ENCODE data around the gene TMEM63A. TPM values are rescaled to one million over a fixed set of nuclear protein-coding genes. Genes with fewer than 3 reads are reported as not detected.

The TMEM63A gene
- total RNA-seq, 3 donors from 2014 or later (not counting 1 experiment from before 2014, with no cell fraction given) = 101 to 166 (median 113) TPM

DNA sequence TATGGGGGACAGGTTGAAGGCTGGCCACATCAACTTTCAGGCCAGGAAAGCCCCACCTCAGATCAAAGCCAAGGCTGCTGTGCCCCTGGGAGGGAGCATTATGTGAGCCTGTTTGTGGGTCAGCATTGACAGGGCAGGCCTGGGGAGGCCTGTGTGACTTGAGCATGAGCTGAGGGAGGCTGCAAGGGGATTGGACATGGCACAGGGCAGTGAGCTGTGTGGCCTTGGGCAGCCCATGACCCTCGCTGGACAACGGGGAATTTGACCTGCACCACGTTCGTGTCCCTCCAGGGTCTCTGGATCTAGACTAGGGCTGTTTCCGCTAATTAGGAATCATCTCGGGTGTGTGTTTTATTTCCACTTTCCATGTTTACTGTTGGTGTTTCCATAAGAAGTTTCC, 24.3 kb upstream of the TMEM63A start:
- ATAC-seq (no peak), DNase-seq (no peak)
- WGBS (ENCODE audit: insufficient coverage) = 92% methylated on average over 6 of the region's 6 CpGs
- no peak overlapping the region for H3K4me3 Mint-ChIP-seq
- H3K9me3 Mint-ChIP-seq = no peaks in the 10 kb centered on the region
- intact Hi-C loops (cut with micrococcal nuclease) = no loop called here
- H3K27me3 ChIP-seq (ENCODE audit: control insufficient read depth, insufficient read depth, low read length) = no peaks in the 10 kb centered on the region
- no peak overlapping the region for H3K27ac Mint-ChIP-seq
- no peak overlapping the region for H3K27ac ChIP-seq (ENCODE audit: low read length)
- peaks cover 5% of the 10 kb centered on the region in 2 donors for H3K4me1 Mint-ChIP-seq
- H3K9me3 ChIP-seq (ENCODE audit: control insufficient read depth, insufficient read depth, low read length) = no peaks in the 10 kb centered on the region
- peaks cover 9% of the 10 kb centered on the region for H3K4me1 ChIP-seq (ENCODE audit: control insufficient read depth, insufficient read depth, low read length)
- no peak overlapping the region for H3K4me3 ChIP-seq (ENCODE audit: low read length)
- H3K36me3 ChIP-seq (ENCODE audit: control insufficient read depth, insufficient read depth, low read length) = no peaks in the 10 kb centered on the region
- no peaks in the 10 kb centered on the region for H3K36me3 Mint-ChIP-seq
- TF ChIP-seq, protein P1, sequence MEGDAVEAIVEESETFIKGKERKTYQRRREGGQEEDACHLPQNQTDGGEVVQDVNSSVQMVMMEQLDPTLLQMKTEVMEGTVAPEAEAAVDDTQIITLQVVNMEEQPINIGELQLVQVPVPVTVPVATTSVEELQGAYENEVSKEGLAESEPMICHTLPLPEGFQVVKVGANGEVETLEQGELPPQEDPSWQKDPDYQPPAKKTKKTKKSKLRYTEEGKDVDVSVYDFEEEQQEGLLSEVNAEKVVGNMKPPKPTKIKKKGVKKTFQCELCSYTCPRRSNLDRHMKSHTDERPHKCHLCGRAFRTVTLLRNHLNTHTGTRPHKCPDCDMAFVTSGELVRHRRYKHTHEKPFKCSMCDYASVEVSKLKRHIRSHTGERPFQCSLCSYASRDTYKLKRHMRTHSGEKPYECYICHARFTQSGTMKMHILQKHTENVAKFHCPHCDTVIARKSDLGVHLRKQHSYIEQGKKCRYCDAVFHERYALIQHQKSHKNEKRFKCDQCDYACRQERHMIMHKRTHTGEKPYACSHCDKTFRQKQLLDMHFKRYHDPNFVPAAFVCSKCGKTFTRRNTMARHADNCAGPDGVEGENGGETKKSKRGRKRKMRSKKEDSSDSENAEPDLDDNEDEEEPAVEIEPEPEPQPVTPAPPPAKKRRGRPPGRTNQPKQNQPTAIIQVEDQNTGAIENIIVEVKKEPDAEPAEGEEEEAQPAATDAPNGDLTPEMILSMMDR (IDR thresholded peaks at IDR 0.05) = no peak
- H3K27me3 Mint-ChIP-seq (ENCODE audit: low read depth in 2 of 2) = no peaks in the 10 kb centered on the region

DNA sequence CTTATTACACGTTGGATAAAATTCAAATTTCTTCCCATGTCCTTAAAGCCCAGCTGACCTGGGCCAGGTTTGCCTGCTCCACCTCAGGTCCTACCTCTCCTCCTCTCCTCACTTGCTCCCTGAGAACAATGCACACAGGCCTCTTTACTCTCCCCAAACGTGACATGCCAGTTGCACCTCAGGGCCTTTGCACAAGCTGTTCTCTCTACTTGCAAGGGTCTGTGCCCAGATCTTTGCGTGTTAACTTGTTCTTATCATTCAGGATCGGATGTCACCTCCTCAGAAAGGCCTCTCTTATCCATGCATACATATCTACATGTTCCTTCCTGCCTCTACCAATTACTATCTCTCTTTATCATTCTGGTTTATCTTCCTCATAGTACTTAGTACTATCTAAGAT, 21.4 kb upstream of the TMEM63A start:
- Histone ChIP-seq H3K4me3 (ENCODE audit: low read length) (no peak overlapping the region), H3K9me3 (ENCODE audit: control insufficient read depth, insufficient read depth, low read length) (no peaks in the 10 kb centered on the region), H3K4me1 (ENCODE audit: control insufficient read depth, insufficient read depth, low read length) (peaks cover 6% of the 10 kb centered on the region), H3K36me3 (ENCODE audit: control insufficient read depth, insufficient read depth, low read length) (no peaks in the 10 kb centered on the region), H3K27ac (ENCODE audit: low read length) (no peak overlapping the region), H3K27me3 (ENCODE audit: control insufficient read depth, insufficient read depth, low read length) (no peaks in the 10 kb centered on the region)
- DNase-seq = no peak
- H3K9me3 Mint-ChIP-seq = no peaks in the 10 kb centered on the region
- no peaks in the 10 kb centered on the region for H3K36me3 Mint-ChIP-seq
- no peaks in the 10 kb centered on the region for H3K4me1 Mint-ChIP-seq
- H3K27ac Mint-ChIP-seq = no peak overlapping the region
- 92% methylated on average over 4 of the region's 4 CpGs for WGBS (ENCODE audit: insufficient coverage)
- intact Hi-C loops (cut with micrococcal nuclease) = no loop called here
- no peak overlapping the region for H3K4me3 Mint-ChIP-seq
- ATAC-seq = no peak
- TF ChIP-seq, protein P1 (IDR thresholded peaks at IDR 0.05) = no peak
- H3K27me3 Mint-ChIP-seq (ENCODE audit: low read depth in 2 of 2) = peaks cover 0 to 6% of the 10 kb centered on the region in 2 donors

DNA sequence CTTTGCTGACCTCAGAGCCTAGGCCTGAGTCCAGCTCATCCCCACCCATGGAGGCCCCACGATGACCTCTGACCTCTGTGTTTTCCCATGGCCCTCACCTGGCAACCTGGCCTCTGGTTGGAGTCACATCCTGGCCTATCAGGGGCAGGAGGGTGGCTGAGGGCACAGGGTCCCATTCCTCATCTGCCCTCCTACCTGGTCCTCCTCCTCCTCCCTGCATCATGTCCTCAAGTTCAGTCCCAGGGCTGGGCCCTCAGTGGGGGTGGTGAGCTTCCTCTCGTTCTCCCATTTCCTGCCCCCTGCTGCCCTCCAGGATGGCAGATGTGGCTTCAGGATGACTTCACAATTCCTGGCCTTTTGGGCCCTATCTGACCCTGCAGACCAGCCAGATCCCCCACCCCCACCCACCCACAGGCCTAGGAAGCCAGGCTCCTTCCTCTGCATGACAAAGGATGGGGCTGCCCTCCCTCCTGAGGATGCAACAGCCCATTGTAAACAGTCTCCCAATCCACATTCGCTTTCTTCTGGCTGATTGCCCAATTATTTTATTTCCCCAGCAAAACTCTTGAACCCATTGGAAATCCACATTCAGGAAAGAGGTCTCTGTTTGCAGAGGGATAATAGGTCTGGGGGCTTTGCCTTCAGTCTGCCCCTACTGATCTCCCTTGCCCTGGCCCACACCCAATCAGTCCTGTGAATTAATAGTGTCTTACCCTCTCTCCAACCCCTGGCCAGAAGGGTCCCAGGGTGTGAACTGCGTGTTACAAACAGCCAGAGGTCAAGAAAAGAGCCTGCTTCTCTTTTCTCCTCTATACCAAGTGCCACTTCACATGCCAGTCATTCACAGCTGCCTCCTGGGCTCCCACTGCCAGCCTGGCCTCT, 17.1 kb upstream of the TMEM63A start:
- Mint-ChIP-seq H3K4me1 (peaks cover 22 to 25% of the 10 kb centered on the region in 2 donors), H3K27me3 (ENCODE audit: low read depth in 2 of 2) (peaks cover 0 to 6% of the 10 kb centered on the region in 2 donors), H3K4me3 (no peak overlapping the region), H3K36me3 (no peaks in the 10 kb centered on the region), H3K27ac (peak overlapping the region in 1 of 2 donors; percentile 64), H3K9me3 (no peaks in the 10 kb centered on the region)
- H3K36me3 ChIP-seq (ENCODE audit: control insufficient read depth, insufficient read depth, low read length) = no peaks in the 10 kb centered on the region
- H3K4me1 ChIP-seq (ENCODE audit: control insufficient read depth, insufficient read depth, low read length) = peaks cover 34% of the 10 kb centered on the region
- TF ChIP-seq, protein P1 (IDR thresholded peaks at IDR 0.05) = no peak
- ATAC-seq (no peak), DNase-seq (no peak)
- H3K4me3 ChIP-seq (ENCODE audit: low read length) = no peak overlapping the region
- WGBS (ENCODE audit: insufficient coverage) = 88% methylated on average over 4 of the region's 4 CpGs
- H3K9me3 ChIP-seq (ENCODE audit: control insufficient read depth, insufficient read depth, low read length) = no peaks in the 10 kb centered on the region
- H3K27me3 ChIP-seq (ENCODE audit: control insufficient read depth, insufficient read depth, low read length) = no peaks in the 10 kb centered on the region
- intact Hi-C loops (cut with micrococcal nuclease) = loop anchor here (5.0 kb wide), 2 partner anchors 98 to 122 kb away; partner anchors contain the start of genes SDE2 and SRP9
- no peak overlapping the region for H3K27ac ChIP-seq (ENCODE audit: low read length)

All from natural killer cell (primary cell).